DMS114 treated with DMSO at 0.1 percent for 48 hours (cell line): Measurements from ENCODE around the gene MAOB.

Experiments used
- DNase-seq: peaks from one replicate; lab custom pipeline; 2025; ENCODE audit not compliant: unreplicated experiment; lab: John Stamatoyannopoulos, UW

MAOB gene

DNA sequence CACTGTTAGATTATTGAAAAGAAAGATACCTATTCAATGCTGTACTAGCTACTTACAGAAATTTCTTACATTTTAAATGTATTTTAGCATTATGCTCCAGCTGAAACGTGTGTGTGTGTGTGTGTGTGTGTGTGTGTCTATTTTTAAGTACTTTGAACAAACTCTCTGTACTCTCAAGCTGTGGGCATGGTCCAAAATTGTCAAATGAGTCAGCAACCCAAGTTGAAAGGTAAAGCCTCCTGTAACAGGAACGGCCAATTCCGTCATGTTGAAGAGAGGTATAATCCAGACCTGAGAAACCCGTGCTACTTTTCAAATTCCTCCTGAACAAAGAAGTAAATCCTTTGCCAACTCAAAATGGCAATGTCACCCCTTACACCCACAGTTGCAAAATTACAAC, 20.5 kb downstream of the MAOB start:
- DNase-seq: no peak

DNA sequence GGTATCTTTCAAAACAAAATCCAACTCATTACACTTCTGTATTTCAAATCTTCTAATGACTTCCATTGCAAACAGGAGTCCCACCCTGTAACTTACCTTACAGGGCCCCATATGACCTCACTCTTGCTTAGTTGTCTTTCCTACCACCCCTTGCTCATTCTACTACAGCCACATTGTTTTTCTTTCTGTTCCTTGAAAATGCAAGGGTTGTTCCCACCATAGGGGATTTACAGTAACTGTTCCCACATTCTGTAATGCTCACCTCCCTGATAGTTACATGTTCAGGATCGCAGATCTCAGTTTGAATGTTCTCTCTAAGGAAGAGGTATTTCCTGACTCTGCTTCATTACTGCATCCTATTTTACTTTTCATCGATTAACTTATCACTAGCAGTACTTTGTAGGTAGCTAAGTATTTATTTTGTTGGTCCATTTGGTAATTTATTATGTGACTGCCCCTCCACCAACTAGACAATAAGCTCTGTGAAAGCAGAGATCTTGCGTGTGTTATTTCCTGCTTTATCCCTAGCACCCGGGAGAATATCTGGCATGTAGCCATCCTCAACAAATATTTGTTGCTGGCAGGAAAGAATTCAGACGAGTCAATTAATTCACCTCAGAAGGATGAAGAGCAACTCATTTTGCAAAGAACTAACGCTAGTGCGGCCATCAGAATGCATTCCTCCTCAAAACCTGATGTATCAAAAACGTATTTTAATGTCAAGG, 21.4 kb downstream of the MAOB start:
- no peak for DNase-seq

GRCh38 chrX:43853225-43853828, 28.9 kb downstream of the MAOB start:
- DNase-seq: no peak

DNA sequence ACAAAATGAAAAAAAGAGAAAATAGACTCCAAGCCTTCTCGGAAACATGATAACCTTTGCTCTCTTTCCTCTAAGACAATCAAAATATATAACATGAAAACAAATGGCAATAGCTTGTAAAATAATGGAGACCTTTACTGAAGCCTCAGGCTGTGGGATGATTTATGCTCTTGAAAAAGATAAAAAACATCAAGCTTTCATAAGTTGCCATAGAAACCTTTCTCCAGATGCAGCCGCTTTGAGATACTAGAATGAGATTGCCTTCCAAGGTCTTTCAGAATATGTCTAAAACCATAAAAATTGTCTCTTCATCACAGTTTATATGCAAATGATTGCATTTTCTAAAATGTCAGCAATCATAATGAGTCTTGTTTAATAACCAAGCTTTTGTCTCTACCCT, 31.6 kb downstream of the MAOB start:
- DNase-seq: no peak

- no peak for DNase-seq
Observed at GRCh38 chrX:43849173-43849572, 33.1 kb downstream of the MAOB start.

DNA sequence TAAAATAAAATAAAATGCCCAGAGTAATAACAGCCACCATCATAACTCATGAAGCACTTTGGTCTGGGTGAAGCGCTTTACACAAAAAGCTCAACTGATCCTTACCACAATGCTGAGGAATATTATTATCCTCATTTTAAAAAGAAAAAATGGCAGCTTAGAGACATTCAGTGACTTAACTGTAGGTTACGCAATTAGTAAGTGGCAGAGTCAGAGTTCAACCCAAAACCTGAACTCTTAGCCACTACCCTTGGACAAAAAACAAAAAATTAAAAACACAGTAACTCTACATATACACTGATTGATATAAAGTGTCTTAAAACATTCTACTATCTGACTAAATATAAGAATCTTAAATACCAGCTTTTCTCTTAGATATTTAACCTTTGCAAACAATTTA, 34.9 kb downstream of the MAOB start:
- no peak for DNase-seq

DNA sequence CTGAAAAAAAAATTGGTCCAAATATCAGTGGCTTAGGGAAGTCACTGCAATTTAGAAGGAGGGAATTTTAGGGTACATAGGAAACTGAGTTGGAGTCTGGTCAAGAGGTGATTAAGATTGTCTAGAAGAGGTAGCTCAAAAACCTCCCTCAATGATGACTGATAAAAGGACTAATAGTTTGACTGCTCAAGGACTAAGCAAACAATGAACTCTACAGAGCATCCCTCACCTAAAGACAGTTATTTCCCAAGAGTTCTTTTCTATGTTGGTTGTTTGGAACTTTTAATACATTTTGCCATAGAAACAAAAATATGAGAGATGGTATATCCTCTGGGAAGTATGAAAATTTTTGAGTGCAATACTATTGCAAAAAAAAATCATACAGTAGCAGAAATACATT, 35.7 kb downstream of the MAOB start:
- DNase-seq: no peak

GRCh38 chrX:43845776-43846175, 36.5 kb downstream of the MAOB start:
- DNase-seq: no peak

- no peak for DNase-seq
Observed at GRCh38 chrX:43840265-43840664, 42.0 kb downstream of the MAOB start.

DNA sequence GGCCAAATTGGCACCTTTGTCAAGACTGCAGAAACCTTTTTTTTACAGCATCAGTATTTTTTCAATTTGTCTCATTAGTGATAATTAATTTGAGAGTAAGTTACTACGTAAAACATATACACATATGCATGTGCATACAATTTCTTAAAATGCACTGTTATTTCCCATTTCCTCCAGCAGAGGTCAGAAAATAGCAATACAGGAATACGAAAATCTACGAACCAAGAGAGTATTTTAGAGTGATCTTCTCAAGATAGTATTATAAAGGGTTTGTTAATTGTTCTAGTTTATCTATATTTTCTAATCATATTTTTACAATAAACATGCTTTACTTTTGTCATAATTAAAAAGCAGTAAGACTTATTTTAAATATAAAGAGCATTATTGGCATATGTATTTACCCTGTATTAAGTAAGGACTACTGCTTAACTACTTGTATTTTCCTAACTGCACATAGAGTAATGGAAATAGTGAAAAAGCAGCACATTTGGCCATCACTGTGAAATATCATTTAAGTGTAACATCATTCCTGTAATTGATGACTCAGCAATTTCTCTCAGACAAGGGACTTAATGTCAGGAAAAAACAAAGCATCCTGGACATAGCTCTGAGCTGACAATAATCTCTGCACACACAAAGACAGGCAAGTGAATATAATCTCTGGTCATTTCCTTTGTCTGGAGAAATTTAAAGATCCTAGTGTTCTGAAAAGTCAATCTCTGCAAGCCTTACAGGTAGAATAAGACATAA, 45.6 kb downstream of the MAOB start:
- DNase-seq: no peak

DNA sequence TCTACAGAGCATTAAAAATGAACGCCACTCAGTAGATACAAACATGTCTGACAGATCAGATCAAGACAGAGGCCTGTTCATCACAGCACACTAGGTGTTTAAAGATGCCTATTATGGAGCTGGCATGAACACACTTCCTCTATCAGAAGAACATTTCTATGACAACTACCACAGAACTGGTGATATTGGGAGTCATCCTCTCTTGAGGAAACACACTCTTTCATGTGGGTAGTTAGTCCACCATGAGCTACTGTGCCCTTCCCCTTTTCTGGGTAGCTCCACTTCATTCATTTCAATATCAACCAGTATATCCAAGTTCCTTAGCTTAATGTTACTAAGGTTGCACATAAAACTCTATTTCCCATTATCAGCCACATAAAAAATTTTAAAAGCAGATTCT, 46.7 kb downstream of the MAOB start:
- DNase-seq: no peak

GRCh38 chrX:43827791-43828190, 54.5 kb downstream of the MAOB start:
- no peak for DNase-seq

- no peak for DNase-seq
Observed at GRCh38 chrX:43822014-43822413, 60.2 kb downstream of the MAOB start.

- no peak for DNase-seq
Observed at GRCh38 chrX:43817444-43817843, 64.8 kb downstream of the MAOB start.

DNA sequence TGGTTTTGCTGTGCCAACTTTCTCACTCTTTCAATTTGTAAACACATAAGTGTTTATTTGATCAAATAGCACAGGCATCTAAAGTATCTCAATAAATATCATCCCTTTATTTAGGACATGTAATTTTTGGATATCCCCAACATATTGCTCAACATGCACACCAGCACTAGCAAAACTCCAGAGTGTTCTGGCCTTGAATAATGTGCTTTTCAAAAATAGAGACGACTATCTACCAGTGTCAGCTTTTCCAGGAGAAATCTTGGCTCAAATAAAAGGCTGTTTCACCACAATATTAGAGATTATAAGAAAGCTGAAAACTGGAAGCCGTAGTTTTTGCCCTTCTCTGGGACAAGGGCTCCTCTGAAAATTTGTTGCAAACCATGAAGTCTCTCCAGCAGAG, 67.0 kb downstream of the MAOB start:
- DNase-seq: no peak

GRCh38 chrX:43813898-43814297, 68.4 kb downstream of the MAOB start:
- DNase-seq: no peak

GRCh38 chrX:43813319-43813718, 68.9 kb downstream of the MAOB start:
- no peak for DNase-seq

GRCh38 chrX:43809463-43809862, 72.8 kb downstream of the MAOB start:
- no peak for DNase-seq

- DNase-seq: no peak
Observed at GRCh38 chrX:43808231-43808630, 74.0 kb downstream of the MAOB start.

- DNase-seq: no peak
Observed at GRCh38 chrX:43805579-43805978, 76.7 kb downstream of the MAOB start.

DNA sequence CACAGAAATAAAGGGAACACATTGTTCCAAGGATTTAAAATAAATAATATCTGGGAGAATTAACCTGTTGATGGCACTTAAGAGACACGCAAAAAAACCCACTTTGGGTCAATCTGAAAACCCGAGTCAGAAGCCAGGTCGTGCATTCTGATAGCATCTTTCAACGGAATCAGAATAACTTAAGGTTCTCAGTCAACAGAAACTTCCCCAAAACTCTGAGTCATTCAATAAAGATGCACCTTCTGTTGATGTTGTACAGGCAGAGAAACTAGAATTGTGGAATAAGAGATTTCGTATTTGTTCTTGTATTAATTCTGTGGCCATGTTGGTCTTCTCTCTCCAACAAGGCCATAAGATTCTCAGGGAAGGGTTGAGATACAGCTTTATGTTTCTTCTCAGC, 78.2 kb downstream of the MAOB start:
- DNase-seq: no peak

GRCh38 chrX:43785930-43786591, 96.2 kb downstream of the MAOB start:
- no peak for DNase-seq
